ENCODE data around the gene LILRB2. TPM values are rescaled to one million over a fixed set of nuclear protein-coding genes. Genes with fewer than 3 reads are reported as not detected.
"Not testable (repeated sequence)": the region's sequence is repeated elsewhere in the genome, so short reads cannot be mapped to it uniquely, and the experiment has no call there.

LILRB2 gene
- total RNA-seq, 1 donor: not detected

GRCh38 chr19:54252845-54253244, 28.1 kb downstream of the LILRB2 start:
- no peak for DNase-seq (ENCODE audit: low read depth)
- no peak overlapping the region for H3K4me3 ChIP-seq (ENCODE audit: low read depth, low read length)
- TF ChIP-seq, protein P1, sequence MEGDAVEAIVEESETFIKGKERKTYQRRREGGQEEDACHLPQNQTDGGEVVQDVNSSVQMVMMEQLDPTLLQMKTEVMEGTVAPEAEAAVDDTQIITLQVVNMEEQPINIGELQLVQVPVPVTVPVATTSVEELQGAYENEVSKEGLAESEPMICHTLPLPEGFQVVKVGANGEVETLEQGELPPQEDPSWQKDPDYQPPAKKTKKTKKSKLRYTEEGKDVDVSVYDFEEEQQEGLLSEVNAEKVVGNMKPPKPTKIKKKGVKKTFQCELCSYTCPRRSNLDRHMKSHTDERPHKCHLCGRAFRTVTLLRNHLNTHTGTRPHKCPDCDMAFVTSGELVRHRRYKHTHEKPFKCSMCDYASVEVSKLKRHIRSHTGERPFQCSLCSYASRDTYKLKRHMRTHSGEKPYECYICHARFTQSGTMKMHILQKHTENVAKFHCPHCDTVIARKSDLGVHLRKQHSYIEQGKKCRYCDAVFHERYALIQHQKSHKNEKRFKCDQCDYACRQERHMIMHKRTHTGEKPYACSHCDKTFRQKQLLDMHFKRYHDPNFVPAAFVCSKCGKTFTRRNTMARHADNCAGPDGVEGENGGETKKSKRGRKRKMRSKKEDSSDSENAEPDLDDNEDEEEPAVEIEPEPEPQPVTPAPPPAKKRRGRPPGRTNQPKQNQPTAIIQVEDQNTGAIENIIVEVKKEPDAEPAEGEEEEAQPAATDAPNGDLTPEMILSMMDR (IDR thresholded peaks at IDR 0.05; ENCODE audit: insufficient read depth, low read length): no peak

GRCh38 chr19:54252243-54252642, 28.7 kb downstream of the LILRB2 start:
- TF ChIP-seq, protein P1 (IDR thresholded peaks at IDR 0.05; ENCODE audit: insufficient read depth, low read length): no peak
- H3K4me3 ChIP-seq (ENCODE audit: low read depth, low read length): no peak overlapping the region

DNA sequence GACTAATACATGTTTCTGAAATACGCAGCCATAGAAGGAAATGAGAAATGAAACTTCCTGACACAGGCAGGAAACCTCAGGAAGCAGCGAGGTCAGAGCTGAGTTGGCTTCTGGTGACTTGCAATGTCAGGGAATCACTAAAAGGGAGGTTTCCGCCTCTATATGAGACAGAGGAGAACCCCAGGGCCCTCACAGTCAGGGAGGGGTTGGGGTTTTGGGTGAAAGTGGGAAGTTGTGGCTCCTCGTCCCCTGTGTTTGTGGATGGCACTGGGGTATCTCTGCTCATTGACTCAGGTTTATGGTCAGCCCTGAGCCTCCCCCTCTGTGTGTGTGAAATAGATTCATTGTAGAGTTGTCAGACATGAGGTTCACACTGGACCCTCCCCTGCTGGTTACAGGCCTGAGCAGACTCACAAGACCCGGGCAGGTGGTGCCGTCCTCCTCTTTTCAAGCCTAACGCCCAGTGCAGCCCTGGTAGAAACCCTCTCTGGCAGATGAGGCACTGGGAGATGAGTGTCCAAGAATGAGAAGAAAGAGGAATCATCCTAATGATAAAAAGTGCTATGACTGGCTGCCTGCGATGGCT, 32.8 kb downstream of the LILRB2 start:
- no peak overlapping the region for H3K4me3 ChIP-seq (ENCODE audit: low read depth, low read length)
- DNase-seq (ENCODE audit: low read depth): no peak
- TF ChIP-seq, protein P1 (IDR thresholded peaks at IDR 0.05; ENCODE audit: insufficient read depth, low read length): no peak

More at GRCh38 chr19:54252243-54252642, 28.7 kb downstream of the LILRB2 start:
- no peak for DNase-seq (ENCODE audit: low read depth)

DNA sequence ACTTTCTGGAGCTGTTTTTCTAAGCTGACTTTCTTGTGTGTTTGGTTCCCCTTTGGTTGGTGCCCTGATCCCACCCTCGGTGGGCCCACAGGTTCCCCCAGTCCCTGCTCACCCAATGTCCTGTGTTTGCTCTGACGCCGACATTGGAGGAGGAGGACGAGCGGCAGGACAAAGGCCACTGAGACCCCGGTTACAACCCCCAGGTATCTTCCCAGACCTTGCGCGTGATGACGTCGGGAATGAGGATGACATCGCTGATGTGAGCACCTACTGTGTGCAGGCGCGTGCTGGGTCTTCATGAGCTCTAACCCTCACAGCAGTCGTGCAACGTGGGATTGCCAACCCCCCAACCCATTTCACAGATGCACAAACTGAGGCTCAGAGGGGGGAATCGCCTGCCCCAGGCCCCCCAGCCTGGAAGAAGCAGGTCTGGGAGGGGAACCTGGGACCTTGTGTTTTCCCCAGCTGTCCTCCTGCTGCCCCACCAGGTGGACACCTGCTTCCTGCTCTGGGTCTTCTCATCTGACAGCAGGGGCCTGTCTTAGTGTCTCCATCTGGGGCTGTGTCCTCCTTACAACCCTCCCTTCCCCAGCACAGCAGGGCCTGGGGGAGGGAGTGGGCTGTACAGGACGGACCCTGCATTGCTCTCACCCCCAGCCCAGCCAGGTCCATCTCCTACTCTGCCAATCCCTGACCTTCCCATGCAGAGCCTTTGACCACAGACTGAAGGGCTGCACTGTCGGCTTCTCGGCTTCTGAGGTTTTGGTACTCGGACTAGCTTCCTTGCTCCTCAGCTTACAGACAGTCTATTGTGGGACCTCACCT, 33.6 kb downstream of the LILRB2 start:
- TF ChIP-seq, protein P1 (IDR thresholded peaks at IDR 0.05; ENCODE audit: insufficient read depth, low read length): no peak
- H3K4me3 ChIP-seq (ENCODE audit: low read depth, low read length): no peak overlapping the region

GRCh38 chr19:54245936-54246335, 35.0 kb downstream of the LILRB2 start:
- H3K4me3 ChIP-seq (ENCODE audit: low read depth, low read length): no peak overlapping the region
- TF ChIP-seq, protein P1 (IDR thresholded peaks at IDR 0.05; ENCODE audit: insufficient read depth, low read length): no peak
- DNase-seq (ENCODE audit: low read depth): no peak

More for the DNA sequence above, 33.6 kb downstream of the LILRB2 start:
- DNase-seq (ENCODE audit: low read depth): no peak

GRCh38 chr19:54243809-54244208, 37.1 kb downstream of the LILRB2 start:
- not testable (repeated sequence) for H3K4me3 ChIP-seq (ENCODE audit: low read depth, low read length); DNase-seq (ENCODE audit: low read depth)

DNA sequence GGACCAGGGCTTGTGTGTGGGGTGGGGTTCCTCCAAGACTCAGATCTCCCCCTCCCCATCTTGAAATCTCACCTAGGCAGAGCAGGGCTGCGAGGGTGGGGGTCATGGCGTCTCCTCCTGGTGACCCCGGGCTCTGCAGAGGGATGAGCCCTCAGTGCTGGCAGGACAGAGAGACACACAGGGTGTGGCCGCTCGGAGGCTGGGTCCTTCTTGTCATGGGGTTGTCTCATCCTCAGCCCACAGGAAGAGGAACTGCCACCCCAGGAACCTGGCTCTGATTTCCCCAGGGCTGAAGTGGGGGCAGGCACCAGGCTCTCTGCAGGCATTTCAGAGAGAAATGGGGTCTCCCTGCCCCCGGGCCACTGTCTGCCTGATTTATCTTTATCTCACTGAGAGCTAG, 38.3 kb downstream of the LILRB2 start, which contains the start of gene LILRA6:
Gene LILRA6, minus strand, starts transcription at position 145 of the 400 bp plus-strand sequence.
- not testable (repeated sequence) for DNase-seq (ENCODE audit: low read depth); H3K4me3 ChIP-seq (ENCODE audit: low read depth, low read length)

DNA sequence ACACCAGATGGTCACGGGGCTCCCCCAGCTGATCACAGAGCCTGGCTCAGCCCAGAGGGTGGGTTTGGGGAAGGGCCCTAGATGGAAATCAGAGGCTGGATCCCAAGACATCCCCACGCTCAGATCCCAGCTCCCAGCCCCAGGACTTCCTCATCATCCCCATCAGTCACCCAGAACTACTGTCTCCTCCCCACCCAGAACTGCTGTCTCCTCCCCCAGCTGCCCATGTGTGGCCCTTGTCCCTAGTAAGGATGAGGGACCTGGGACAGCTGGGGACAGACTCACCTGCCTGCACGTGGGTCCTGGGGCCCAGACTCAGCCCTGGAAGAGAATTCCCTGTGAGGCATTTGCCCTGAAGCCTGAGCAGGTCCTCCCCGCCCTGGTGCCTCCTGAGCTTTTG, 38.7 kb downstream of the LILRB2 start:
- not testable (repeated sequence) for H3K4me3 ChIP-seq (ENCODE audit: low read depth, low read length); DNase-seq (ENCODE audit: low read depth)

DNA sequence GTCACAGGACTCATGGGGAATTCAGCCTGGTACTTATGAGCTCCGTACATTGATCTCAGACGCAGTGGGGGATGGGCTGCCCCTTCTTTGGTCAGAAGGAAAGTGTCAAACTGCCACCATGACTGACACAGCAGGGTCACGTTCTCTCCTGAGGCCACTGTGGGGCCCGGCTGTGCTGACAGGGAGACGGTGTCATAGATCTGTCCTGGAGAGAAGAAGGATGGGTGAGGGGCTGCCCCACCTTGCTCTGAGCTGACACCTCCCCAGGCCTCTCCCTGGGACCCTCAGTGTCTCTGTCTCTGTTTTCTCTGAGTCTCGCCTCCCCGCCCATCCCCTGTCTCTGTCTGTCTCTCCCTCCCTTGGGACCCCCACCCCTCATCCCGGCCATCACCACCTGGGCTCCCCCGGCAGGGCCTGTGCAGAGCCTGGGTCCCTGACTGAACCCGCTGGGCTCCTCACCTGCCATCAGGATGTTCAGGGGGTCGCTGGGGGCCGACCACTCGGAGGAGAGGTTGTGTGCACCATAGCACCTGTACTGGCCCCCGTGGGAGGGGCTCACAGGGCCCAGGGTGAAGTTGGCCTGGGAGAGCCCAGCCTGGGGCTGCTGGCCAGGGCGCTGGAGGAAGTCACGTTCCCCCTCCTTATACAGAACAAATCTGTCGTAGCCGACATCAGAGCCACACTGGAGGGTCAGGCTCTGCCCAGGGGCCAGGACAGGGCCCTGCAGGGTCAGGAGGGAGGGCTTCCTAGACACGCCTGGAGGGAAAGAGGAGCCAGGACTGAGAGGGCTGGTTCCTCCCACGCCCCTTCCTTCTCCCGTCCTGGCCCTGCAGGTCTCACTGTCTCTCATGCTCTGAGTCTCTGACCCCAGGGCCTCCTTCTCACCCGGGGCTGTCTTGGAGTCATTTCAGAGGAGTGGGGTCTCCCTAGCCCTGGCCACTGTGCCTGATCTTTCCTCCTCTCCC, 40.3 kb downstream of the LILRB2 start:
- not testable (repeated sequence) for H3K4me3 ChIP-seq (ENCODE audit: low read depth, low read length); DNase-seq (ENCODE audit: low read depth)

DNA sequence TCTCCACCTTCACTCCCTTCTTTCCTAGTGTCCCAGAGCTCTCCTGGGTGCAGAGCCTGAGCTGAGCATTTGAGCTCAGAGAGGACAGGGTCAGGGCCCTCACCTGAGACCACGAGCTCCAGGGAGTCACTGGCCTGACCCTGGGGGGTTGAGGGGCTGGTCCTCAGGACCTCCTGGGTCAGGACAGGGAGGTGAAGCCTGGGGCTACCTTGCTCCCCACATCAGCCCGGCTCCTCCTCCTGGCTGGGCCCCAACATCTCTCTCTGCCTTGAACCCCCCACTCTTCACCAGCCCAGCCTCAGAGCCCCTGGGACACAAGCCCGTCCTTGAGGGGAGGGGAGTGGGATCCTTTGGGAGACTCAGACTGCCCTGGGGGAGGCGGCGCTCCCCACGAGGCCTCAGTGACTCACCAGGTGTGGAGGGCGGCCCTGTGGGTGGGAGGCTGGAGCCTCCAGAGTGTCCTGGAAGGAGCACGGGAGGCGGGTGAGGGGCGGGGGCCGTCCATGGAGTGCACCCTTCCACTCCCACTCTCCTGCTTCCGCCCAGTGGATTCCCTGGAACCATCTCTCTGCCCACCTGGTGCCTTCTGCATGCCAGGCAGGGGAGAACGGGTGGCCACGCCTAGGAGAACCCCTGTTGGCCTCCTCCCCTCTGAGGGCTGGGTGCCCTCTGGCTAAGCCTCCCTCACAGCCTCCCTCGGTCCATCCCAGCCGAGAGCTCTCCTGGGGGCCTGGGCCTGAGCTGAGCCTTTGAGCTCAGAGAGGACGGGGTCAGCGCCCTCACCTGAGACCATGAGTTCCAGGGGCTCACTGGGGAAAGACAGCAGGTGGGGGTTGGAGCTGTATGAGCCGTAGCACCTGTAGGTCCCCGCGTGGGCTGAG, 41.2 kb downstream of the LILRB2 start:
- DNase-seq (ENCODE audit: low read depth); H3K4me3 ChIP-seq (ENCODE audit: low read depth, low read length): not testable (repeated sequence)
